K562 (cell line): ENCODE data around the gene ARID3A. TPM values are rescaled to one million over a fixed set of nuclear protein-coding genes. Genes with fewer than 3 reads are reported as not detected.

Experiments used
- ARHGAP35 ChIP-seq: fragments of 450-650 bp; IDR thresholded peaks from 2 replicates; pipeline ENCODE4 v1.6.1; 2018; ENCODE audit not compliant: partially characterized antibody
- ATF1 ChIP-seq, 2 experiments: fragments of 450-650 bp in 1 of 2; IDR thresholded peaks; 2 replicates each; pipeline ENCODE4 v1.6.1; 2016; ENCODE audit warnings: missing compliant biosample characterization in 1 of 2, missing genetic modification characterization in 1 of 2
- CXXC5 ChIP-seq: fragments of 250-450 bp; sonication (Bioruptor Pico); IDR thresholded peaks from 2 replicates; pipeline ENCODE4 v1.8.0; 2022; ENCODE audit warnings: inconsistent platforms, mild to moderate bottlenecking, moderate library complexity
- ETV1 ChIP-seq: fragments of 450-650 bp; conservative IDR thresholded peaks from 2 replicates; pipeline ENCODE4 v1.6.1; 2016; ENCODE audit warnings: missing genetic modification characterization, control low read depth, low read depth, missing compliant biosample characterization
- KDM1A ChIP-seq, 2 experiments: fragments of 450-650 bp; IDR thresholded peaks; 2 replicates each; pipeline ENCODE4 v1.6.1; 2016; ENCODE audit warnings: mild to moderate bottlenecking in 2 of 2
- POLR3A ChIP-seq: IDR thresholded peaks from 2 replicates; pipeline ENCODE4 v1.6.1; 2011; ENCODE audit warnings: borderline replicate concordance, mild to moderate bottlenecking, moderate library complexity; ENCODE audit not compliant: insufficient read length, insufficient read depth; ENCODE audit errors: extremely low read depth
- RBBP5 ChIP-seq: fragments of 200-600 bp; sonication (generic); IDR thresholded peaks from 2 replicates; pipeline ENCODE4 v1.6.1; 2012; ENCODE audit warnings: borderline replicate concordance, mild to moderate bottlenecking, low read length, control low read depth, inconsistent platforms; ENCODE audit not compliant: insufficient read depth, poor library complexity, severe bottlenecking
- SOX6 ChIP-seq: fragments of 450-650 bp; IDR thresholded peaks from 2 replicates; pipeline ENCODE4 v1.6.1; 2014; ENCODE audit warnings: mild to moderate bottlenecking
- SP1 ChIP-seq: sonication (generic); formaldehyde crosslinking; IDR thresholded peaks from 2 replicates; pipeline ENCODE4 v1.8.1; 2022; ENCODE audit warnings: mild to moderate bottlenecking, missing genetic modification reagents
- SPI1 ChIP-seq: IDR thresholded peaks from 2 replicates; pipeline ENCODE4 v1.6.1; 2011; ENCODE audit warnings: low read depth, low read length, control low read depth, borderline replicate concordance
- TBL1XR1 ChIP-seq, 2 experiments: IDR thresholded peaks; 2 replicates each; pipeline ENCODE4 v1.6.1; 2012; ENCODE audit warnings: improper control_type of control experiment in 2 of 2, low read length in 2 of 2, mild to moderate bottlenecking in 1 of 2
- ZNF408 ChIP-seq: fragments of 250-450 bp; sonication (Bioruptor Pico); IDR thresholded peaks from 2 replicates; pipeline ENCODE4 v1.4.0; 2020; ENCODE audit warnings: low read depth, mild to moderate bottlenecking, moderate library complexity
- ZNF41 ChIP-seq: fragments of 250-450 bp; sonication (Bioruptor Pico); conservative IDR thresholded peaks from 2 replicates; pipeline ENCODE4 v1.4.0; 2020; ENCODE audit warnings: mild to moderate bottlenecking
- ZNF644 ChIP-seq: fragments of 200-800 bp; sonication (Bioruptor generic); IDR thresholded peaks from 2 replicates; pipeline ENCODE4 v1.6.1; 2016; ENCODE audit warnings: low read depth, missing genetic modification characterization, missing compliant biosample characterization
- polyA plus RNA-seq, 8 experiments: library from polyadenylated mRNA; depleted of rRNA in 4 of 8; stranded (reverse) in 5 of 8; unstranded in 3 of 8; fragments of >200 nt; fragmentation: Nextera tagmentation in 2 of 8; fragmentation: Illumina TruSeq in 1 of 8; extraction: Ambion mirVana in 2 of 8; extraction: Trizol in 1 of 8; gene quantifications; 2 replicates each; pipeline versions ENCODE4 v1.2.1 to v1.2.3, GENCODE V29; 2011 to 2014; ENCODE audit warnings: inconsistent platforms in 1 of 8, missing spikeins in 1 of 8
- total RNA-seq, 7 experiments: library from RNA; depleted of rRNA in 6 of 7; stranded (reverse); fragments of >200 nt in 6 of 7; fragmentation: Illumina TruSeq in 2 of 7; extraction: Trizol in 2 of 7; gene quantifications; 2 replicates each; pipeline versions ENCODE4 v1.2.1 to v1.2.3, GENCODE V29; 2011 to 2021; ENCODE audit warnings: low replicate concordance in 1 of 7
- TF ChIP-seq, protein P1 (sequence below): fragments of 450-650 bp; IDR thresholded peaks from one replicate; pipeline ENCODE4 v1.6.1; 2018; ENCODE audit warnings: mild to moderate bottlenecking, moderate library complexity; ENCODE audit not compliant: partially characterized antibody
- TF ChIP-seq, protein P2 (sequence below), 2 experiments: fragments of 450-650 bp in 1 of 2; sonication (generic) in 1 of 2; formaldehyde crosslinking in 1 of 2; IDR thresholded peaks; 2 replicates each; pipeline versions ENCODE4 v1.7.1 to v1.9.0; 2016 to 2022; ENCODE audit warnings: inconsistent platforms in 1 of 2, mild to moderate bottlenecking in 1 of 2, missing genetic modification reagents in 1 of 2

Gene ARID3A
- total and polyA plus RNA-seq, 9 of the 15 experiments (the other 6 are each of a cell fraction or from before 2014, with no cell fraction given) = 1.4 to 118 (median 31.2) TPM

DNA sequence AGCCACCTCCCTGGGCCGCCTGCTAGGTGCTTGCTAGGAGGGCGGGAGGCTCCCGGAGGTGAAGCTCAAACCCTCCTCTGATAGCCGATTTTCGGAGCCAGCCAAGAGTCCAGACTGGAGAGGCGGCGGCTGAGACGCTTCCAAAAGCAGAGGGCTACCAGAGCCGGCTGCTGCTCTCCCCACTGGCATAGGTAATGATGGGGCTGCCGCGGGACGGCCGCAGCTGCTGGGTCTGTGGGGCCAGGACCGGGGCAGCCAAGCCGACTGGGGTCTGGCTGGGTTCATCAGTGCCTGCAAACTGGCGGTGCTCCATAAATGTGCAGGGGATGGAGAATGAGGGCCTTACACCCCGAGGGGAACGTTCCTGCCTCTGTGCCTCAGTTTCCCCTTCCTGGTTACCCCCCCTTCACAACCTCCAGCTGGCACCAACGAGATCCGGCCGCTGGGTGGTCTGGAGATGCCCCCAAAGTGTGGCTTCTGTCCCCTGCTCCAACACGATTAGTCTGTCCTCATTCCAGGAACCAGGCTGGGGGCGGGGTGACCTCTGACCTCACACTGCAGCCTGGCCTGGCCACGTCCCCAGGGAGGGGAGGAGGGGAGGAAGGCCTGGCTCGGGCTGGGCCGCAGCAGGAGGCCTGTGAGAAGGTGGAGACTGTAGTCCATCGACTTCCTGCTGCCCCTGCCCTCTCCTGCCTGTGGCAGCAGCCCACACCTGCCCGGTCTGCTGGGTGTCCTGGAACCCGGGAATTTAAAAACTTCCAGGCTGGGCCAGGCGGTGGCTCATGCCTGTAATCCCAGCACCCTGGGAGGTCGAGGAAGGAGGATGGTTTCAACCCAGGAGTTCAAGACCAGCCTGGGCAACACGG, 54.5 kb downstream of the ARID3A start (continued):
- TF ChIP-seq, protein P1, sequence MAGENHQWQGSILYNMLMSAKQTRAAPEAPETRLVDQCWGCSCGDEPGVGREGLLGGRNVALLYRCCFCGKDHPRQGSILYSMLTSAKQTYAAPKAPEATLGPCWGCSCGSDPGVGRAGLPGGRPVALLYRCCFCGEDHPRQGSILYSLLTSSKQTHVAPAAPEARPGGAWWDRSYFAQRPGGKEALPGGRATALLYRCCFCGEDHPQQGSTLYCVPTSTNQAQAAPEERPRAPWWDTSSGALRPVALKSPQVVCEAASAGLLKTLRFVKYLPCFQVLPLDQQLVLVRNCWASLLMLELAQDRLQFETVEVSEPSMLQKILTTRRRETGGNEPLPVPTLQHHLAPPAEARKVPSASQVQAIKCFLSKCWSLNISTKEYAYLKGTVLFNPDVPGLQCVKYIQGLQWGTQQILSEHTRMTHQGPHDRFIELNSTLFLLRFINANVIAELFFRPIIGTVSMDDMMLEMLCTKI = no peak
- TF ChIP-seq POLR3A (no peak), ZNF408 (CRISPR knock-in tag) (no peak), SP1 (peak; percentile 33; the same call in 1 of the 2 replicates), ETV1 (tag) (0 out of 2 replicates have a peak, but pooled peaks have one; percentile 23), RBBP5 (peak; percentile 47), ZNF41 (no peak), ARHGAP35 (no peak), CXXC5 (CRISPR knock-in tag) (peak; percentile 88), SOX6 (peak; percentile 65), ATF1 (CRISPR knock-in tag; IDR thresholded peaks at IDR 0.05) (no peak), ATF1 (tag; IDR thresholded peaks at IDR 0.05) (peak; percentile 85), KDM1A (IDR thresholded peaks at IDR 0.05) (peak in 1 of 2 experiments; percentile 72; a peak in 3 of 4 replicates), ZNF644 (tag) (peak; percentile 69; the same call in 1 of the 2 replicates), SPI1 (0 out of 2 replicates have a peak, but pooled peaks have one; percentile 18), TBL1XR1 (IDR thresholded peaks at IDR 0.05; ENCODE audit: low read length in 2 of 2) (peak in 1 of 2 experiments; percentile 84; a peak in 2 of 4 replicates)
- TF ChIP-seq, protein P2, sequence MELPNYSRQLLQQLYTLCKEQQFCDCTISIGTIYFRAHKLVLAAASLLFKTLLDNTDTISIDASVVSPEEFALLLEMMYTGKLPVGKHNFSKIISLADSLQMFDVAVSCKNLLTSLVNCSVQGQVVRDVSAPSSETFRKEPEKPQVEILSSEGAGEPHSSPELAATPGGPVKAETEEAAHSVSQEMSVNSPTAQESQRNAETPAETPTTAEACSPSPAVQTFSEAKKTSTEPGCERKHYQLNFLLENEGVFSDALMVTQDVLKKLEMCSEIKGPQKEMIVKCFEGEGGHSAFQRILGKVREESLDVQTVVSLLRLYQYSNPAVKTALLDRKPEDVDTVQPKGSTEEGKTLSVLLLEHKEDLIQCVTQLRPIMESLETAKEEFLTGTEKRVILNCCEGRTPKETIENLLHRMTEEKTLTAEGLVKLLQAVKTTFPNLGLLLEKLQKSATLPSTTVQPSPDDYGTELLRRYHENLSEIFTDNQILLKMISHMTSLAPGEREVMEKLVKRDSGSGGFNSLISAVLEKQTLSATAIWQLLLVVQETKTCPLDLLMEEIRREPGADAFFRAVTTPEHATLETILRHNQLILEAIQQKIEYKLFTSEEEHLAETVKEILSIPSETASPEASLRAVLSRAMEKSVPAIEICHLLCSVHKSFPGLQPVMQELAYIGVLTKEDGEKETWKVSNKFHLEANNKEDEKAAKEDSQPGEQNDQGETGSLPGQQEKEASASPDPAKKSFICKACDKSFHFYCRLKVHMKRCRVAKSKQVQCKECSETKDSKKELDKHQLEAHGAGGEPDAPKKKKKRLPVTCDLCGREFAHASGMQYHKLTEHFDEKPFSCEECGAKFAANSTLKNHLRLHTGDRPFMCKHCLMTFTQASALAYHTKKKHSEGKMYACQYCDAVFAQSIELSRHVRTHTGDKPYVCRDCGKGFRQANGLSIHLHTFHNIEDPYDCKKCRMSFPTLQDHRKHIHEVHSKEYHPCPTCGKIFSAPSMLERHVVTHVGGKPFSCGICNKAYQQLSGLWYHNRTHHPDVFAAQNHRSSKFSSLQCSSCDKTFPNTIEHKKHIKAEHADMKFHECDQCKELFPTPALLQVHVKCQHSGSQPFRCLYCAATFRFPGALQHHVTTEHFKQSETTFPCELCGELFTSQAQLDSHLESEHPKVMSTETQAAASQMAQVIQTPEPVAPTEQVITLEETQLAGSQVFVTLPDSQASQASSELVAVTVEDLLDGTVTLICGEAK (IDR thresholded peaks at IDR 0.05) = 0 out of 2 replicates have a peak, but pooled peaks have one; percentile 26
- TF ChIP-seq, protein P2 (CRISPR knock-in tag; IDR thresholded peaks at IDR 0.05) = no peak
